HPDE6-E6E7 (cell line): ENCODE results near the gene PKP3.
"Not testable (repeated sequence)": the region's sequence is repeated elsewhere in the genome, so short reads cannot be mapped to it uniquely, and the experiment has no call there.

Experiments
- DNase-seq: peaks from one replicate; pipeline ENCODE4 v3.0.0; 2011; ENCODE audit warnings: missing footprints; ENCODE audit errors: extremely low spot score

Gene PKP3

DNA sequence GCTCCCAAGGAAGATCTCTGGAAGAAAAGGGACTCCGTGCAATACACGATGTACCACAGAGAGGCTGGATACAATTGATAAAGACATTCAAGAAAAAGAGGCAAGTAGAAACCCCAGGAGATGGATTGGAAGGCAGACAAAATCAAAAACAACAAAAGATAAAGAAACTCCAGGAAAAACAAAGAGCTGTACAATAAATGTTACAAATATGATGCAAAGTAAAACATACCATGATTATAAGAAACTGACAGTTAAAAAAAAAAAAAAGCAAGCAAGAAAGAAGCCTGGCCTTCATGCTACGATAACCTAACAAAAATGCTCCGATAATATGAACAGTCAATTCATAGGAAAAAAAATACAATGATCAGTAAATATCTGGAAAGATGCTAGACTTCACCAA is 31.3 kb downstream of the PKP3 start:
- no peak for DNase-seq

DNA sequence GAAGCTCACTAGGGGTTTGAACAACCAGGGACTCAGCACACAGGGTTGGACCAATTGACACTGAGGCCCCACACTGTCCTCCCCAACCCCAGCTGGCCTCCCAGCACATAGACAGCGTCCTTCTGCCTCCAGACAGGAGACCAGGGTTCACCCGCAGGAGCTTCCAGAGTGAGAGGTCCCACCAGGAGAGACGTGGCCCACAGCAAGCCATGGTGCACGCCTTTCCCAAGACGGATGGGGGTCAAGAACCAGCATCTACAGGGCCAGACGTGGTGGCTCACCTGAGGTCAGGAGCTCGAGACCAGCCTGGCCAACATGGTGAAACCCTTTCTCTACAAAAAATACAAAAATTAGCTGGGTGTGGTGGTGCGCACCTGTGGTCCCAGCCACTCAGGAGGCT is 32.8 kb downstream of the PKP3 start:
- DNase-seq: no peak

DNA sequence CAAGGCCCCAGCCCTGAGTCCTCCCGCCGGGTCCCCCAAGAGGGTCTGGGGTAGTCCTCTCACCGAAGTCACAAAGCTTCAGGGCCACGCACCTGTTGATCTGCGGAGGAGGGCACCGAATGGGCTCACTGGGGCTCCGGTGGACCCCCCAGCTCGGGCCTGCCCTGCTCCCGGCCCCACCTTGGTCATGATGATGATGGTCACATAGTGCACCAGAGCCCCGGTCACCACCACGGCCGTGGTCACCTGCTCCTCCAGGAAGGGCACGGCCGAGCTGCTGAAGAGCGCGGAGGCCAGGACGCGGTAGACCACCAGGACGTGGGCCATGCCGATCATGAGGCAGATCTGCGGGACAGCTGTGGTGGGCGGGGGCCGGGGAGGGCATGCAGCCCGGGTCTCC is 34.3 kb downstream of the PKP3 start:
- DNase-seq: no peak

DNA sequence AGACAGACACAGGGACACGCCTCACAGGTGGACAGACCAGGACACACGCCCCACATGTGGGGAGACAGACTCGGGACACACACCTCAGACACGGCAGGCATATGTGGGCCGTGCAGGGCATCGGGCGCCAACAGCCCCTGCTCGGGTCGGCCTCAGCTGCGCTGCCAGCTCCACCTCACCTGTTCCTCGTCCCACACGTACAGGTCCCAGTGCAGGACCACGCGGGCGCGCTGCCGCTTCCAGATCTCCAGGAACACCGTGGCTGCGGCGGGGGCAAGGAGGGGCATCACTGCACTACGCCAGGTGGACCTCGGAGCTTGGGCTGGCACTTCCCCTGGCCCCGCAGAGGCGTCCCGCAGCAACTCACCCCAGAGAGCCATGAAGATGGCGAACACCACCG is 35.4 kb downstream of the PKP3 start:
- no peak for DNase-seq

DNA sequence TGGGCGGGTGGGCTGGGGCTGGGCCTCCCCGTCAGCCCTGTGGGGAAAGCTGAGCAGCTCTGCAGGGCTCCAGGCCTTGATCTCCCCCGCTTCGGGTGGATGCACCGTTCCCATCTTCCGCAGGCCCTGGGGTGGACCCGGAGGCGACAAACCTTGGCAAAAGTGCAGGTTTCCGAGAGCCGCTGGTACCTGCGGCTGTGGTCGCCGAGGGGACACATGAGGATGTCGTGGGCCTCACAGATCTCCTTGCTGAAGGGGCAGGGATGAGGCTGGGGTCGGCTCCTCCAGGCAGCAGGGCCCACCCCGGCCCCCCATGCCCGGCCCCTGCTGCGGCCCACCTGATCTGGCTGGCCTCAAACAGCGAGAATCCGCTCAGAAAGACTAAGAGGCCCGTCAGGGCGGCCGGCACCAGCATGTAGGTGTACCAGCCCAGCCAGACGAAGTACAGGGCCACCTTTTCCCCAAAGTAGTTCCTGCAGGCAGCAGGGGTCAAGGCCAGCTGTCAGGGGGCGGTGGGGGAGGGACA is 36.0 kb downstream of the PKP3 start:
- no peak for DNase-seq

DNA sequence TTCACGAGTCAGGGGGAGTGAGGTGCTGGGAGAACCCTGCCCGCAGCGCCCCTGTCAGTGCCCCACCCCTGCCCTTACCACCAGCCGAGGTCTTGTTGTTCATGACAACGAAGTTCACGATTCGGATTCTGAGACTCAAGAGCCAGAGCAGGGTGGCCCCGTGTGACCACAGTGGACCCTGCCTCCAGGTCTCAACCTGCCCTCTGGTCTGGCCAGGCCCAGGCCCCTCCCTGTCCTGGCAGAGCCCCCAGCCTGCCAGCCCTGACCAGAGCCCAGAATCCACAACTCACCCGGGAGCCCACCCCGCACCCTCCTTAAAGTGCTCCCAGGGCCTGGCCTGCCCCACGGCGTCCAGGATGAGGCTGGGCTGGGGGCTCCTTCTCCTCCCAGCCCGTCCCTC is 37.9 kb downstream of the PKP3 start:
- no peak for DNase-seq

DNA sequence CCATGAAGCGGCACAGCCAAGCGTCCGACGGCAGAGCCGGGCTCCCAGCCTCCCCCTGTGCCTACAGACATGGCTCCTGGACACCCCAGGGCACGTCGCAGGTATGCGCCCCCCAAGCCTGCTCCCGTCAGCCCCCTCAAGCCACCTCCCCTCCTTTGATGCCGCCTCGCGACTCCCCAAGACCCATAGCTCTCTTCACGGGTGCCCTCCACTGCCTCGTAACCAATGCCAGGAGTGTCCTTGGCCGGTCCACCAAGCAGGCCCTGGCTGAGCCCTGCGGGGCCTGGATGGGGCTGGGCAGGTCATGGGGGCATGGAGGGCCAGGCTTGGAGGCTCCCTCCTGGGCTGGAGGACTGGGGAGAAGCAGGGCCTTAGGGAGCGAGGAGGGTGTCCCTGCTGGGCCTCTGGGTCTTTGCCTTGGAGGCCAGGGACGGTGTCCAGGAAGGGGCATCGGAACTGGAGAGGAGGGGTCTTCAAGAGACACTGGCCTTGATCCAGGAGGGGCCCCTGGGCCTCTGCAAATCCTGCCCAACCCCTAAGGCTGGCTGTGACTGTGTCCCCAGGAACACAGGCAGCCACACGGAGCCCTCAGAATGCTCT is 38.6 kb downstream of the PKP3 start:
- DNase-seq: no peak

DNA sequence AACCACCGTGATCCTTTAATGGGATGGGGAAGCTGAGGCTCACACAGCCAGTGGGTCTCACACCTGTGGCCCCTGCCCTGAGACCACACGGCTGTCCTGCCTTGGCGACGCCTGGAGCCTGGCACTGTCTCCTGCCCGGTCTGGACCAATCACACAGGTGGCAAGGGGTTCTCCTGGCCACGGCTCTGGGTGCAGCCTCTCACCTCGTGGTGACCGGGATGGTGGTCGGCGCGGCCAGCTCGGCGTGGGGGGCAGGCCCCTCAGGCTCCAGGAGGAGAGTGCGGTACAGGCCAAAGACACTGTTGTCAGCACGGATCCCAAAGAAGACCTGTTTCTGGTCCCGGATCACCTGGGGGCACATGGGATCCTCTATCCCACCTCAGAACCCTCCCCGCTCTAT is 39.1 kb downstream of the PKP3 start:
- no peak for DNase-seq

DNA sequence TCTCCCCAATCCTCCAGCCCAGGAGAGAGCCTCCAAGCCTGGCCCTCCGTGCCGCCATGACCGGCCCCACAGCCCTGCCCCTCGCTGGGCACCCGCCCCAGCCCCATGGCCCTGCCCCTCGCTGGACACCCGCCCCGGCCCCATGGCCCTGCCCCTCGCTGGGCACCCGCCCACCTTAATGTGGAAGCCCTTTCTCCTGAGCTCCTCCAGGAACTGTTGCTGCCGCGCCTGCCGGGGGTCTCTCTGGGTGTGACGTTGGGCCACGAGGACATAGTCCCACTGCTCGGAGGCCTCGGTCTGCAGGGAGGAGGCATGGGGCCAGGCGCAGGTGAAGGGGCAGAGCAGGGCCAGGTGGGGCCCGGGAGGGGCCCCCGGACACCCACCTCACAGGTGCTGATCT is 39.6 kb downstream of the PKP3 start:
- no peak for DNase-seq

DNA sequence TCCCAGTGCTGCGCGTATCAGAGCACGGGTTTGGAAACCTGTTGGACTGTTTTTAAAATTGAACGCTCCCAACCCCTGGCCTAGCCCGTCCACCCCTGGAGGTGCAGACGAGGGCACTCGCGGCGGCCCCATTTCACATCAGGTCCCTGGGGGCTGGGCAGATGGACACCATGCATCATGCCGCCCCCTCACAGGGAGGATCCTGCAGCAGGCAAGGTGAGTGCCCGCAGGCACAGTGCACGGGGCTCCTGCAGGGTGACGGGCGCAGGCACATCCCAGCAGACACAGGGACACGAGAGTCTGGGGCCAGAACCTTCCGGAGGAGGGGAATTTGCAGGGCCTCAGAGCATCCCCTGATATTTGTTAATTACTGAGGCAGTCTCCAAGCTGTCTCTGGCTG is 40.5 kb downstream of the PKP3 start:
- no peak for DNase-seq

DNA sequence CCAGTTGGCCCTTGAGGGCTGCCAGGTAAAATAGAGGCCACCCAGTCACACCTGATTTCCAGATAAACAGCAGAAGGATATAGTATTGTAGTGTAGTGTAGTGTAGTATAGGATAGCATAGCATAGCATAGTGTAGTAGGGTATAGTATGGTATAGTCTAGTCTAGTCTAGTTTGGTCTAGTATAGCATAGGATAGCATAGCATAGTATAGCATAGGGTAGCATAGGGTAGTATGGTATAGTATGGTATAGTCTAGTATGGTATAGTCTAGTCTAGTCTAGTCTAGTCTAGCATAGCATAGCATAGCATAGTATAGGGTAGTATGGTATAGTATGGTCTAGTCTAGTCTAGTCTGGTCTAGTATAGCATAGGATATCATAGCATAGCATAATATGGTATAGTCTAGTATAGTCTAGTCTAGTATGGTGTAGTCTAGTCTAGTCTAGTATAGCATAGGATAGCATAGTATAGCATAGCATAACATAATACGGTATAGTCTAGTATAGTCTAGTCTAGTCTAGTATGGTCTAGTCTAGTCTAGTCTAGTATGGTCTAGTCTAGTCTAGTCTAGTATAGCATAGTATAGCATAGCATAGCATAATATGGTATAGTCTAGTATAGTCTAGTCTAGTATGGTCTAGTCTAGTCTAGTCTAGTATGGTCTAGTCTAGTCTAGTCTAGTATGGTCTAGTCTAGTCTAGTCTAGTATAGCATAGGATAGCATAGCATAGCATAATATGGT is 41.2 kb downstream of the PKP3 start:
- DNase-seq: not testable (repeated sequence)

DNA sequence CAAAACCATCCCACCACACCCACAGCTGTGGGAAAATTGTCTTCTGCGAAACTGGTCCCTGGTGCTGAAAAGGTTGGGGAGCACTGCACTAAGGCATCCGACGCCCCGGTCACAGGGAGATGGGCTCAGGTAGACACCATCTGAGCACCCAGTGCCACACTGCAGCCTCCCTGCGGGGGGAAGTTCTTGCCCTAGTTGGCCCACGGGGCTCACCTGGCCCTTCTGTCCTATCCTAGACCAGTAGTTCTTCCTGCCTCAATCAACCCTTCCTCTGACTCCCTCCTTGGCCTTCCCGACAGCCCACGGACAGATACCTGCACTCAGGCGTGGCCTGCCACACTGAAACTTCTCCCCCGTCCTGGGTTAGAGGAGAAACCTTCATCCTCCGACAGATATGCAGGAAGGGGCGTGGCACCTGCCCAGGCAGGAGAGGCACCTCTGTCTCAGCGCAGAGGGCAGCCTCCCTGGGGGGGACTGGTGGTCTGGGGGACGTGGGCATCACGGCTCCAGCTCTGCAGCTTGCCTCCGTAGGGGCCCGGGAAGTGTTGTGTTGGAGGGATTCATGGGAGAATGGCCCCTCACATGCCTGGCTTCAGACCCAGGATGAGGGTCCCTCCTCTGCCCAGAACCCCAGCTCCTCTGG is 43.3 kb downstream of the PKP3 start:
- DNase-seq: no peak

DNA sequence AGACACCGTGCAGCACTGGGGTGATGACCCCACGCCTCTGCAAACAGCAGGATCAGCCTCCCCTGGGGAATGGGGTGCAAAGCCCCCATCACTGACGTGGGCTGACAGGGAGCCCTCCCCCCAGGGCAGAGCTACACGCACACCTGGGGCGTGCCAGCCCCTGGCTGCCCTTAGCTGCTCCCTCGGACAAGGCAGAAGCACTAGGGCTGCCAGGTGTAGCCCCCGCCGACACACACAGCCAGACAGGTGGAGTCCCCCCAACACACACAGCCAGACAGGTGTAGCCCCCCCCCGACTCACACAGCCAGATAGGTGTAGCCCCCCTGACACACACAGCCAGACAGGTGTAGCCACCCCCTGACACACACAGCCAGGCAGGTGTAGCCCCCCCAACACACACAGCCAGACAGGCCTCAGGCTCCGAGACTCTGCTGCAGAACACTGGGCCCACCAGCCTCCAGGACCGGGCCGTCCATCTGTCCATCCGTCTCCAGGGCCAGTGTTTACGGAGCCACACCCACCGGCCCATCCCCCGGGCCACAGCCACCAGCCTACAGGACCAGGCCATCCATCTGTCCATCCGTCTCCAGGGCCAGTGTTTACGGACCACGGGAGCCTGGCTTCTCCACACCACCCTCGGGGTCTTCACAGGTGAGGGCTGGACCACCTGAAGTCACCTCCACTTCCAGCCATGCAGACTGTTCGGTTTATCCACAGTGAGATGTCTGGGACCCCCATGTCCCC is 44.3 kb downstream of the PKP3 start:
- no peak for DNase-seq

DNA sequence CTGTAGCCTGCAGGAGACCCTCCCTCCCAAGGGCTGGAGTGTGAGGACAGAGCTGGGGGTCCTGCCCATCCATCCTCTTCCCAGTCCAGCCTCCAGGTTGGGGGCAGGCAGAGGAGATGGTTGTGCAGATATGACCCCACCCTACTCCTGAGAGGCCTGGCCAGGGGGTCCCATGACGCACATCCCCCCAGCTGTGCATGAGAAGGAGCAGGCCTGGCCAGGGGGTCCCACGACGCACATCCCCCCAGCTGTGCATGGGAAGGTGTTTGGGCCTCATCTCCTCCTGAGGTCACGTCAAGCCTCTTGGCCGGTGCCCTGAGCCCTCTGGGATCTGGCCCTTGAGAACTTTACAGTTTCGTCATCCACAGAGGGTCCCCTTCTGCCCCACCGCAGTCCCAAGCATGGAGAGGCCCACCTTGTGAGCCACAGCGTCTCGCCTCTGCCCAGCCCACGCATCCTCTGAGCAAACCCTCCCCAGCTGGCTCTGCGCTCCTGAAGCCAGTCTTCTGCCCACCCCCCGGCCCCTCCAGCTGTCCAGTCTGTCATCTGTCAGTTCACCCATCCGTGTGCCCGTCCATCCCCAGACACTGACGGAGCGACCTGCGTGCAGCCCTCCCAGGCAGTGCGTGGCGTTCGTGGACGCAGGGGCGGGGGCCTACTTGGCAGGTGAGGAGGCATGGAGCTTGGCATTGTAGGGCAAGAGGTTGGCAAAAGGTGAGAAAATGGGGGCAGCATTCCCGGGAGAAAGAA is 45.5 kb downstream of the PKP3 start:
- no peak for DNase-seq

DNA sequence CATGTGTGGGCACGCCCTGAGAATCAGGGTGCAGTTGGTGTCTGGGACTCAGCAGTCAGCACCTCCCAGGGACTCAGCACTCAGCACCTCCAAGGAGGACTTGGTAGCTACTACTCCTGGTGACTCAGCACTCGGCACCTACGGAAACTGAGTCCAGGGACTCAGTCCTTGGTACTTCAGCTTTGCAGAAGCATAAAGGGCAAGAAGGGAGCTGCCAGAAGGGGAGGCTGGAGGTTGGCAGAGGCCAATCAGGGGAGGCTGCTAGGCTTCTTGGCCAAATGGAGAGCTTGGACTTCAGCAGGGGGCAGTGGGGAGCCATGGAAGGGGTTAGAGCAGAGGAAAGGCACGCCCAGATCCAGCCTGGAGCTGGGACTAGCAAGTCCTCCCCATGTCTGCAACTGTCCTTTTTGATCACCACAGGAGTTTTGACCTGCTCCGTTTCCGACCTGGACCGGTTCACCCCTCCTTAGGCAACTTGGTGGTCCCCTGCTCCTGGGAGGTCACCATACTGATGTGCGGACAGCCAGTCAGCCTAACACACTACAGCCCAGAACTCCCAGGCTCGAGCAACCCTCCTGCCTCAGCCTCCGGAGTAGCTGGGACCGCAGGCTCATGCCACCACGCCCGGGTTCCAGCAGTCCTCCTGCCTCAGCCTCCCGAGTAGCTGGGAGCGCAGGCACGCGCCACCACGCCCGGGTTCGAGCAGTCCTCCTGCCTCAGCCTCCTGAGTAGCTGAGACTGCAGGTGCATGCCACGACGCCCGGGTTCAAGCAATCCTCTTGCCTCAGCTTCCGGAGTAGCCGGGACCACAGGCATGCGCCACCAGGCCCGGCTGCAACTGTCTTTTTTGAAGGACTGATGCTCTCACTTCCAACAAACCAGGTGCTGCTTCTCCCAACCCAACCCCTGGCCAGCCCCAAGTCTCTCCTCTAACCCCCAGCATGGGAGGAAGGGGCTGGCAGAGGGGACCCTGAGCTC is 46.3 kb downstream of the PKP3 start:
- DNase-seq: no peak

DNA sequence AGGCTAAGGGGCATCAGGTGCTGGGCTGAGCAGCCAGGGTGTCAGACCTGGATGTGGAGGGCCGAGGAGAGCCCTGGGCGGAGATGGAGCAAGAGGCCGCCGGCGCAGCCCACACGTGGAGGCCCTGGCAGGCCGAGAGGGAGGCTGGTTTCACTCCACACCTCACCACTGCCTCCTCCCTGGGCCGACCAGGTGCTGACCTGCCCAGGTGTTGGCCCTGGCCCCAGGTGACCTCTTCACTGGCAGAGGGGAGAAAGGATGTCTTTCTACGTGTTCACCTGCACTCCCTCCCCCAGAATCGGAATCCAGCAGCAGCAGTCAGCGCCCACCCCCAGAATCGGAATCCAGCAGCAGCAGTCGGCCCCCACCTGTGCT is 47.0 kb downstream of the PKP3 start:
- no peak for DNase-seq

DNA sequence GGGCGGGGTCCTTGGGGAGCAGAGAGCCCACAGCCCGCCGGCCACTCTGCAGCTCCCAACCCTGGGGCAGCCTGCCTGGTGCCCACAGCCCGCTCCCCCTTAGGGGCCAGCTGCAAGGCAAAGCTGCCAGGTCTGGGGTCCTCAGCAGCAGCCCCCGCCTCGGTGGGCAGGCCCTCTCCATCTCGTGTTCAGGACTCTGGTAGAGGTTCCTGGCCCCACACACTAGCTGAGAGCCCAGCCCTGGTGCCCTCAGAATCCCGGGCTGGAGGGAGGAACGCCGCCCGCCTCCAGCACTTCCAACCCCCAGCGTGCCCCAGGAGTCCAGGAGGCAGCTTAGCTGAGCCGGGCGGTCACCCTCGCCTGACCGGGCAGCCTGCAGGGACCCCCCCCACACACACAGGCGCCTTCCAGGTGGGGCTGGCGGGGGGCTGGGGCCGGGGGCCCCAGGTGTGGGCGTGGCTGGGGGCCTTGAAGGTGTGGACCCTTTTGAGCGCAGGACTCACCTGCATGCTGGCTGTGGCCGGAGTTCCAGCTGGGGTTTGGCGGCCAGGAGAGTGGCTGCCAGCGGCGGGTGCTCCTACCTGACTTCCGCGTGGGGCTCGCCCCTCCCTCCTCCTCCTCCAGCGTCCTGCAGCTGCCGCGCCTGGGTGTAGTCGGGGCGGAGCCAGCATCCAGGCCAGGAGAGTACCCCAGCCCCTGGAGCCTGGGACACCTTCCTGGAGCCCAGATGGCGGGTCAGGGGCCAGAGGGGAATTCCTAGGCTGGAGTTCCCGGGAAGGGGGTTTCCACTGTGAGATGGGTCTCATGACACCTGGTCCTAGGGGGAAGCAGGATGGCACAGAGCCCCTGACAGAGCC is 47.6 kb downstream of the PKP3 start, which contains the start of gene ANO9:
Gene ANO9, minus strand, starts transcription at position 594 of the 857 bp plus-strand sequence. Its CDS starts 85 bp downstream, at position 509.
- DNase-seq: no peak

DNA sequence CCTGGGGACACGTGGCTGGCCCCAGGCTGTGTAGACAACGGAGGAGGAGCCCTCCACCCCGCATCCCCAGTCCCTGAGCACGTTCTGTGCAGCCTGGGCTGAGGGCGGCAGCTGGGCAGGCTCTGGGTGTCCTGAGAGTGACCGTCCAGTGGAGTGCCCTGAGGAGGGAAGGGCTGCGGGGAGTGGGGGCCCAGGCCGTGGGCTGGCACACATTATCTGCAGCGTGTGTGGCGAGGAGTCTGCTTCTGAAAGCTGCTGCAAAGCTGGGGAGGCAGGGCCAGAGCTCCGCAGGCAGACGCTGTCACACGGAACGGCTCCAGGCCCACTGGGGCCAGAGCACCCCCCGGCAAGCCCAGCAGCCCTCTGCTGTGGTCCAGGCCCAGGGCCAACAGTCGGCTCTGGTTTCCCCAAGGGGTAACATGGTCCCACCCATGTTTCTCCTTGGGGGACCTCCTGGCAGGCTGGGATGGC is 48.6 kb downstream of the PKP3 start:
- DNase-seq: no peak

DNA sequence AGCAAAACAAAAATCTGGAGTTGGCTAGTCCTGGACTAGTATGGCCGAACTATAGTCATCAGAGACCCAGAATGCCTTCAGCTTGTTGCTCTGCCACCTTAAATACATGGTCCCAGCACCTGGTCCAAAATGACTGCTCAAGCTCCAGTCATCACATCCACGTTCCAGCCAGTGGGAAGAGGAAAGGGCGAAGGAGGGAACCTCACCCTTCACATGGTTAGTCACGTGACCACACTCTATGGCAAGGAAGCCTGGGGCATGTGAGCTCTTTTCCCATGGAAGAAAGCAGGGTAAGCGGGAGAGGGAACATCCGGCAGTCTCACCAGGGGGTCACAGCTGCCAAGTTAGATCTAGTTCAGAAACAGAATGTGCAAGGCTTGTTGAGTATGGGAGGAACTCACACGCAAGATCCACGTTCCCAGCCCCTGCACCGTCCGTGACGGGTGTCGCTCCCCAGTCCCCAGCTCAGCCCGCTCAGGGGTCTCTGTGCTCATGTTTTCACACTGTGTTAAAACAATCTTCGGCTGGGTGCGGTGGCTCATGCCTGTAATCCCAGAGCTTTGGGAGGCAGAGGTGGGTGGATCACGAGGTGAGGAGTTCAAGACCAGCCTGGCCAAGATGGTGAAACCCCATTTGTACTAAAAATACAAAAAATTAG is 49.7 kb downstream of the PKP3 start:
- DNase-seq: no peak
